PC-3 (cell line): ENCODE measurements around the gene ARHGAP22. TPM values are rescaled to one million over a fixed set of nuclear protein-coding genes. Genes with fewer than 3 reads are reported as not detected.

ENCODE experiments used
- ATAC-seq: fragments of 200-7000 bp; cut with Tn5 transposase; 2 replicates; pipeline ENCODE4 v1.9.1; 2020; ENCODE audit warnings: mild to moderate bottlenecking, moderate library complexity
- BruUV-seq: library from RNA; stranded (reverse); fragments of 400-500 nt; replicated peaks from 2 replicates; lab custom pipeline; 2021; lab: Mats Ljungman, UMichigan
- CTCF ChIA-PET: fragments of 300-600 bp; sonication (Branson Sonifier 250); formaldehyde crosslinking; loops from one replicate; lab custom pipeline; 2022; ENCODE audit warnings: antibody characterized with exemption; lab: Charles Lee
- POLR2A ChIA-PET: fragments of 300-600 bp; sonication (Branson Sonifier 250); formaldehyde crosslinking; loops from one replicate; lab custom pipeline; 2022; ENCODE audit warnings: antibody characterized with exemption; ENCODE audit not compliant: unreplicated experiment; lab: Charles Lee
- DNase-seq: peaks from one replicate; pipeline ENCODE4 v3.0.0-alpha.2; 2015
- H2AFZ ChIP-seq: fragments of 300-600 bp; sonication (generic); 2 replicates; pipeline ENCODE4 v1.6.0; 2016; ENCODE audit warnings: antibody characterized with exemption, low read length
- H3F3A ChIP-seq: fragments of 300-600 bp; sonication (generic); one replicate; pipeline ENCODE4 v1.6.0; 2017; ENCODE audit warnings: antibody characterized with exemption, low read length, control low read depth, mild to moderate bottlenecking; ENCODE audit not compliant: unreplicated experiment
- H3K27ac ChIP-seq: fragments of 300-600 bp; sonication (generic); 2 replicates; pipeline ENCODE4 v1.5.1; 2016; ENCODE audit warnings: mild to moderate bottlenecking, low read length
- H3K27me3 ChIP-seq: fragments of 300-600 bp; sonication (generic); 2 replicates; pipeline ENCODE4 v1.6.1; 2016; ENCODE audit warnings: low read length, mixed read lengths
- H3K36me3 ChIP-seq: fragments of 300-600 bp; sonication (generic); 2 replicates; pipeline ENCODE4 v1.6.1; 2016; ENCODE audit warnings: low read depth, mixed run types, low read length, mixed read lengths
- H3K4me1 ChIP-seq: fragments of 300-600 bp; sonication (generic); 2 replicates; pipeline ENCODE4 v1.5.1; 2016; ENCODE audit warnings: low read length; ENCODE audit not compliant: insufficient read depth
- H3K4me2 ChIP-seq: fragments of 300-600 bp; sonication (generic); 2 replicates; pipeline ENCODE4 v1.6.0; 2016; ENCODE audit warnings: low read length
- H3K4me3 ChIP-seq: fragments of 300-600 bp; sonication (generic); 2 replicates; pipeline ENCODE4 v1.5.1; 2016; ENCODE audit warnings: mild to moderate bottlenecking, low read length, mixed read lengths
- H3K79me2 ChIP-seq: fragments of 300-600 bp; sonication (generic); 2 replicates; pipeline ENCODE4 v1.6.1; 2017; ENCODE audit warnings: low read length, mixed read lengths
- H3K9ac ChIP-seq: fragments of 300-600 bp; sonication (generic); 2 replicates; pipeline ENCODE4 v1.6.0; 2016; ENCODE audit warnings: mild to moderate bottlenecking, low read length
- H3K9me2 ChIP-seq: fragments of 300-600 bp; sonication (generic); replicated peaks from 2 replicates; pipeline ENCODE4 v1.6.1; 2016; ENCODE audit warnings: mixed run types, low read length, mixed read lengths
- H3K9me3 ChIP-seq: fragments of 300-600 bp; sonication (generic); 2 replicates; pipeline ENCODE4 v1.6.1; 2016; ENCODE audit warnings: low read length, mixed read lengths
- H4K20me1 ChIP-seq: fragments of 300-600 bp; sonication (generic); 2 replicates; pipeline ENCODE4 v1.6.1; 2016; ENCODE audit warnings: low read length, mixed read lengths
- EZH2 ChIP-seq: fragments of 300-600 bp; sonication (generic); IDR thresholded peaks from one replicate; pipeline ENCODE4 v1.6.1; 2017; ENCODE audit warnings: antibody characterized with exemption, mild to moderate bottlenecking, low read length; ENCODE audit not compliant: unreplicated experiment
- EZH2phosphoT487 ChIP-seq: fragments of 300-600 bp; sonication (generic); IDR thresholded peaks from 2 replicates; pipeline ENCODE4 v1.6.1; 2018; ENCODE audit warnings: mild to moderate bottlenecking, antibody characterized with exemption, low read length, borderline replicate concordance
- intact Hi-C: fragments of 100-400 bp; cut with micrococcal nuclease; formaldehyde crosslinking; loops from 2 replicates; pipeline ENCODE4 v1.9.0; 2023
- total RNA-seq: library from RNA; depleted of rRNA; stranded (reverse); fragments of >200 nt; gene quantifications from 2 replicates; pipeline ENCODE4 v1.2.3, GENCODE V29; 2014
- TF ChIP-seq, protein P1 (sequence below): fragments of 300-600 bp; sonication (generic); conservative IDR thresholded peaks from 2 replicates; pipeline ENCODE4 v1.5.1; 2017; ENCODE audit warnings: antibody characterized with exemption, low read depth, mild to moderate bottlenecking, low read length

Gene ARHGAP22
- total RNA-seq, 1 experiment from 2014 or later: 12.2 TPM

DNA sequence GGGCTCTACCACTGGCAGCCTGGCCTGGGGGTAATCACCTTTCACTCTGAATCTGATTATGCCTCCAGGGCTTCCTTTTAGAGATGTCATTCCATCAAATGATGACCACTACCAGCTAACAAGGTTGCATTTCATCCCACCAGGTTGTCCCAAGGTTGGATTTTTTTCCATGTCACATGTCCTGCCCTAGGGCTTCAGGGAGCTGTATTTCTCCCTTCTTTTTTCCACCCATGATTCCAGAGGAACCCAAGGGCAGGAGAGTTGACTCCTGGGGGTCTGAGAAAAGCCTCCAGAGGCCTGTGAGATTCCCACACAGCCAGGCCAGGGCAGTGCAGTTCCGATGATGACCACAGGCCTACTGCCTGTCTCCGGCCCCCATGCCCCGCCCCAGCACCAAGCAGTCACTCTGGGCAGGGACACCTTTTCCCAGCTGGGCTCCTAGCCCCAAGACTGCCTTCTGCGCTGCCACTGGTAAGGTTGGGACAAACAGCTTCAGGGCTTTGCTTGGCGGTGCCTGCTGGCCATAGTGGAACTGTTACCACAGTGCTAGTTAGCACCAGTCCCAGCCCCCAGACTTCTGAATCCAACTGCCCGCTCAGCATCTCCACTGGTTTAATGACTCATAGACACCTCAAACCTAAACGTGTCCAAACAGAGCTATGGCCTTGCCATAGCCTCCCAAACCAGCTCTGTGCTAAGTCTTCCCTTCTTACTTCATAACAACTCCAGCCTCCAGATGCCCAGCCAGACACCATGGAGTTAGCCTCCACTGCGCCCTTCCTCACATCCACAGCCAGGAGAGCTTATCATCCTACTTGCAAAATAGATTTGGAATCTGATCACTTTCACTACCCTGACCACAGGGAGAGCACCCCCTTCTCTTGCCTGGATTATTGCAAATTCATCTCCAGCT is 133.7 kb downstream of the ARHGAP22 start:
- DNase-seq (no peak), ATAC-seq (peak; percentile 42; the same call in 1 of the 2 replicates)
- Histone ChIP-seq H4K20me1 (no peaks in the 10 kb centered on the region), H3K4me3 (no peak overlapping the region), H3K4me1 (no peaks in the 10 kb centered on the region), H3F3A (no peaks in the 10 kb centered on the region), H2AFZ (no peak overlapping the region), H3K9me3 (no peaks in the 10 kb centered on the region), H3K27me3 (no peaks in the 10 kb centered on the region), H3K36me3 (no peaks in the 10 kb centered on the region), H3K27ac (no peak overlapping the region), H3K4me2 (no peak overlapping the region), H3K79me2 (no peaks in the 10 kb centered on the region), H3K9ac (no peak overlapping the region), H3K9me2 (no peaks in the 10 kb centered on the region)
- POLR2A ChIA-PET: no interaction called here
- BruUV-seq: no TSS peak
- intact Hi-C loops: no loop called here
- CTCF ChIA-PET: interaction anchor here (0.5 kb wide), 1 partner anchor 54 kb away, joined by 3 read pairs; no protein-coding TSS in a partner anchor
- TF ChIP-seq EZH2 (no peak), EZH2phosphoT487 (no peak)
- TF ChIP-seq, protein P1, sequence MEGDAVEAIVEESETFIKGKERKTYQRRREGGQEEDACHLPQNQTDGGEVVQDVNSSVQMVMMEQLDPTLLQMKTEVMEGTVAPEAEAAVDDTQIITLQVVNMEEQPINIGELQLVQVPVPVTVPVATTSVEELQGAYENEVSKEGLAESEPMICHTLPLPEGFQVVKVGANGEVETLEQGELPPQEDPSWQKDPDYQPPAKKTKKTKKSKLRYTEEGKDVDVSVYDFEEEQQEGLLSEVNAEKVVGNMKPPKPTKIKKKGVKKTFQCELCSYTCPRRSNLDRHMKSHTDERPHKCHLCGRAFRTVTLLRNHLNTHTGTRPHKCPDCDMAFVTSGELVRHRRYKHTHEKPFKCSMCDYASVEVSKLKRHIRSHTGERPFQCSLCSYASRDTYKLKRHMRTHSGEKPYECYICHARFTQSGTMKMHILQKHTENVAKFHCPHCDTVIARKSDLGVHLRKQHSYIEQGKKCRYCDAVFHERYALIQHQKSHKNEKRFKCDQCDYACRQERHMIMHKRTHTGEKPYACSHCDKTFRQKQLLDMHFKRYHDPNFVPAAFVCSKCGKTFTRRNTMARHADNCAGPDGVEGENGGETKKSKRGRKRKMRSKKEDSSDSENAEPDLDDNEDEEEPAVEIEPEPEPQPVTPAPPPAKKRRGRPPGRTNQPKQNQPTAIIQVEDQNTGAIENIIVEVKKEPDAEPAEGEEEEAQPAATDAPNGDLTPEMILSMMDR: no peak

- Histone ChIP-seq H3F3A (no peaks in the 10 kb centered on the region), H3K9me3 (no peaks in the 10 kb centered on the region), H3K79me2 (no peaks in the 10 kb centered on the region), H4K20me1 (no peaks in the 10 kb centered on the region), H2AFZ (no peak overlapping the region), H3K27ac (no peak overlapping the region), H3K4me1 (no peaks in the 10 kb centered on the region), H3K9ac (no peak overlapping the region), H3K36me3 (no peaks in the 10 kb centered on the region), H3K27me3 (peaks cover 4% of the 10 kb centered on the region; the same call in 1 of the 2 replicates), H3K4me3 (no peak overlapping the region), H3K9me2 (no peaks in the 10 kb centered on the region), H3K4me2 (no peak overlapping the region)
- DNase-seq (no peak), ATAC-seq (no peak)
- no TSS peak for BruUV-seq
- ChIA-PET CTCF (no interaction called here), POLR2A (no interaction called here)
- intact Hi-C loops: no loop called here
- TF ChIP-seq, protein P1: no peak
- TF ChIP-seq EZH2: no peak
- TF ChIP-seq EZH2phosphoT487: no peak
These were observed 134.6 kb downstream of the ARHGAP22 start for GRCh38 chr10:48470115-48470892.
